Astrocyte of the spinal cord (primary cell): Measurements from ENCODE around the gene ZKSCAN2.

Source experiments
- DNase-seq: peaks from one replicate; pipeline ENCODE4 v3.0.0; 2011; ENCODE audit warnings: low read depth, low spot score
- H3K4me3 ChIP-seq: 2 replicates; pipeline ENCODE4 v1.5.1; 2011; ENCODE audit warnings: low read depth, mild to moderate bottlenecking, low read length, moderate library complexity
- CTCF ChIP-seq: IDR thresholded peaks from 2 replicates; pipeline ENCODE4 v1.5.1; 2012; ENCODE audit warnings: low read depth, mild to moderate bottlenecking, low read length, inconsistent platforms
- in situ Hi-C: cut with HindIII; loops from 2 replicates; pipeline ENCODE4 v1.10.0; 2017; ENCODE audit warnings: low sequenced_read_pairs

ZKSCAN2 gene

DNA sequence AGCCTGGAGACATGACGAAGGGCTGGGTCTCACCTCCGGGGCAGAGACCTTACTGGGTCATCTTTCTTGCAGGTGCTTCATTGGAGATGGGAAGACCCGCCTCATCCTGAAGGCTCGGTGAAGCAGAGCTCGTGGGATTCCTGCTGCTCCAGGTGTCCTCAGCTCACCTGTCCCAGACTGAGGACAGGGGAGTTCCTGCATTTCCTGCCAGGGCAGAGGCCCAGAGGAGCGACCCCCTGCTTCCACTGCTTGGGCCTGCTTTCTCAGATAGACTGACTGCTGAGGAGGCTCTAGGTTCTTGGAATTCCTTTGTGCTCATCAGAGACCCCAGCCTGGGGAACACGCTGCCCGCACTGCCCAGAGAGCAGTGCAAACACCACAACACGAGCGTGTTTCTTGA, 29.3 kb downstream of the ZKSCAN2 start:
- in situ Hi-C loops: no loop called here
- no peak for DNase-seq
- H3K4me3 ChIP-seq: no peak overlapping the region
- TF ChIP-seq CTCF: no peak

DNA sequence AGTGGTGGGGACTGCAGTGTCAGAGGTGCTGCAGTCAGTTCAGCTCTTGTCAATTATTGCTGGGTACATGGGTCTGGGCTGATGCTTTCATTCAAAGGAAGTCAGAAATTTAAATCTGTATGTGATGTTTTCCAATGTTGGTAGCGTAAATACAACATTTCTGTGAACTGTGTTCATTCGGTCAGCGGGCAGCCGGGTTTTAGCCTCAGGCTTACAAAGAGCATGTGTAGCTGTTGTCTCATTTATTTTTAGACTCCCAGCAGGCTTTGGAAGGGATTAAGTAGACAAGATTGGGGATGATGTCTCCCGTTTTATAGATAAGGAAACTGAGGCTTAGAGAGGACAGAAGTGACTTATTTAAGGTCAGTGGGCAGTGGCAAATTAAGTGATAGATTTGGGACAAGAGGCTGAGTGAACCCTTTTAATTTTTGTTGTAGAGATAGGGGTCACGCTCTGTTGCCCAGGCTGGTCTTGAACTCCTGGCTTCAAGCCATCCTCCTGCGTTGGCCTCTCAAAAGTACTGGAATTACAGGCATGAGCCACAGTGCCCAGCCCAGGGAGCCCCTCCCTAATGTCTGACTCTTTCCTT, 32.8 kb downstream of the ZKSCAN2 start:
- in situ Hi-C loops: no loop called here
- DNase-seq: no peak
- no peak overlapping the region for H3K4me3 ChIP-seq
- no peak for TF ChIP-seq CTCF

DNA sequence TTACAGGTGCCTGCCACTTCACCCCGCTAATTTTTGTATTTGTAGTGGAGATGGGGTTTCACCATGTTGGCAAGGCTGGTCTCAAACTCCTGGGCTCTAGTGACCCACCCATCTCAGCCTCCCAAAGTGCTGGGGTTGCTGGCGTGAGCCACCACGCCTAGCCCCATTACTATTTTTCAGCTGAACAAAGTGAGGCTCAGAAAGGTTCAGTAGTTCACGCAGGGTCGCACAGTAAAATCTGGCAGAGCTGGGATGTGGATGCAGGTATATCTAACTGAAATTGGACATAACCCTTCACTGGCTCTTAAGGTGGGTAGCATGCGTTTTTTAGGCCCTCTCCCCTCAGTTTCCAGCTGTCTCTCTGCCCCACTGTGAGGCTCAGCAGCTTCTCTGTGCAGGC, 33.7 kb downstream of the ZKSCAN2 start:
- DNase-seq: no peak
- no peak overlapping the region for H3K4me3 ChIP-seq
- in situ Hi-C loops: no loop called here
- no peak for TF ChIP-seq CTCF

DNA sequence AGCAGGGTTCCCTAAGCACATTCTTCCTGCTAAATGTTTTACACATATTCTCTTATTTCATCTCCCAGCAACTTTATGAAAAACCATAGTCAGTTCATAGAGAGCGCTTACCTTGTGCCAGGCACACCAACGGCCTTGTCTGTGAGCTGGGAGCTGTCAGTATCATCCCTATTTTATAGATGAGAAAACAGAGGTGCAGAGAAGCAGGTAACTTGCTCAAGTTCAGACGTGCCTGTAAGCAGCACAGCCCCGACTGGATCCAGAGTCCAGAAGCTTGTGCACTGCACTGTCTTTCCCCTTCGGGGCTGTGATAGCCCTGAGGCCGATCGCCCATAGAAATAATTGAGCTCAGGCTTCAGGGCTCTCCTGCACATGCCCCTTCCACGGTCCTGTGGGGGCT, 34.7 kb downstream of the ZKSCAN2 start:
- no peak for TF ChIP-seq CTCF
- in situ Hi-C loops: no loop called here
- DNase-seq: no peak
- H3K4me3 ChIP-seq: no peak overlapping the region

GRCh38 chr16:25219070-25219737, 38.4 kb downstream of the ZKSCAN2 start:
- no peak for TF ChIP-seq CTCF
- DNase-seq: no peak
- no peak overlapping the region for H3K4me3 ChIP-seq
- in situ Hi-C loops: no loop called here

GRCh38 chr16:25217921-25218320, 39.7 kb downstream of the ZKSCAN2 start:
- no peak for DNase-seq
- TF ChIP-seq CTCF: no peak
- in situ Hi-C loops: no loop called here
- no peak overlapping the region for H3K4me3 ChIP-seq
